Brain microvascular endothelial cell (primary cell): ENCODE measurements around the gene KIAA0753.

Source experiments
- DNase-seq: peaks from one replicate; pipeline ENCODE4 v3.0.0-alpha.2; 2020
- H3K27ac ChIP-seq: fragments of 250-450 bp; sonication (Bioruptor Pico); 2 replicates; pipeline ENCODE4 v1.5.1; 2020; ENCODE audit warnings: mild to moderate bottlenecking, moderate library complexity
- H3K27me3 ChIP-seq: fragments of 250-450 bp; sonication (Bioruptor Pico); replicated peaks from 2 replicates; pipeline ENCODE4 v1.5.1; 2020; ENCODE audit warnings: mild to moderate bottlenecking
- H3K36me3 ChIP-seq: fragments of 250-450 bp; sonication (Bioruptor Pico); replicated peaks from 2 replicates; pipeline ENCODE4 v1.5.1; 2020; ENCODE audit warnings: mild to moderate bottlenecking
- H3K4me3 ChIP-seq: 2 replicates; pipeline ENCODE4 v1.5.1; 2011; ENCODE audit warnings: low read depth, mild to moderate bottlenecking, control low read depth, low read length, moderate library complexity
- in situ Hi-C: cut with HindIII; loops from 2 replicates; pipeline ENCODE4 v1.10.0; 2017; ENCODE audit warnings: low sequenced_read_pairs, low pct_ligation_motif_present
- TF ChIP-seq, protein P1 (sequence below): IDR thresholded peaks from 2 replicates; pipeline ENCODE4 v1.5.1; 2011; ENCODE audit warnings: low read depth, mild to moderate bottlenecking, moderate library complexity, low read length, control low read depth, inconsistent platforms; ENCODE audit errors: missing control alignments

Gene KIAA0753

DNA sequence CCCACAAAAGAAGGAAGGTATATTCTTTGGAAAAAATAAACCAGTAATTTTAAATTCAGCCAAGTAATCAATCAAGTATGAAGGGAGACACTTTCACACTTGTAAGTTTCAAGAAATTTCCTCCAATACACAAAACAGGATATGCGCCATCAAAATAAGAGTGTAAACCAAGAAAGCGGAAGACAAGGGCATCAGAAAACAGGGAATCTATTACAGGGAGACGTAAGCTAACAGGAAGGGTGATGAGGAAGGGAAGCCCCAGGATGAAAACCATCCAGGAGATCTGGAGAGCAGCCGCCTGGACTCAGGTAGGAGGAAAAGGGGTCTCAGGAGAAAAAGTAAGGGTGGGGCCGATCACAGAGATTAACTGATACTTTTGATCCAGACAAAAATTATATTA is 52.3 kb downstream of the KIAA0753 start:
- no peak for DNase-seq
- Histone ChIP-seq H3K27me3 (no peaks in the 10 kb centered on the region), H3K27ac (no peak overlapping the region), H3K4me3 (no peak overlapping the region), H3K36me3 (peaks cover 44% of the 10 kb centered on the region)
- in situ Hi-C loops: no loop called here
- TF ChIP-seq, protein P1, sequence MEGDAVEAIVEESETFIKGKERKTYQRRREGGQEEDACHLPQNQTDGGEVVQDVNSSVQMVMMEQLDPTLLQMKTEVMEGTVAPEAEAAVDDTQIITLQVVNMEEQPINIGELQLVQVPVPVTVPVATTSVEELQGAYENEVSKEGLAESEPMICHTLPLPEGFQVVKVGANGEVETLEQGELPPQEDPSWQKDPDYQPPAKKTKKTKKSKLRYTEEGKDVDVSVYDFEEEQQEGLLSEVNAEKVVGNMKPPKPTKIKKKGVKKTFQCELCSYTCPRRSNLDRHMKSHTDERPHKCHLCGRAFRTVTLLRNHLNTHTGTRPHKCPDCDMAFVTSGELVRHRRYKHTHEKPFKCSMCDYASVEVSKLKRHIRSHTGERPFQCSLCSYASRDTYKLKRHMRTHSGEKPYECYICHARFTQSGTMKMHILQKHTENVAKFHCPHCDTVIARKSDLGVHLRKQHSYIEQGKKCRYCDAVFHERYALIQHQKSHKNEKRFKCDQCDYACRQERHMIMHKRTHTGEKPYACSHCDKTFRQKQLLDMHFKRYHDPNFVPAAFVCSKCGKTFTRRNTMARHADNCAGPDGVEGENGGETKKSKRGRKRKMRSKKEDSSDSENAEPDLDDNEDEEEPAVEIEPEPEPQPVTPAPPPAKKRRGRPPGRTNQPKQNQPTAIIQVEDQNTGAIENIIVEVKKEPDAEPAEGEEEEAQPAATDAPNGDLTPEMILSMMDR: no peak

DNA sequence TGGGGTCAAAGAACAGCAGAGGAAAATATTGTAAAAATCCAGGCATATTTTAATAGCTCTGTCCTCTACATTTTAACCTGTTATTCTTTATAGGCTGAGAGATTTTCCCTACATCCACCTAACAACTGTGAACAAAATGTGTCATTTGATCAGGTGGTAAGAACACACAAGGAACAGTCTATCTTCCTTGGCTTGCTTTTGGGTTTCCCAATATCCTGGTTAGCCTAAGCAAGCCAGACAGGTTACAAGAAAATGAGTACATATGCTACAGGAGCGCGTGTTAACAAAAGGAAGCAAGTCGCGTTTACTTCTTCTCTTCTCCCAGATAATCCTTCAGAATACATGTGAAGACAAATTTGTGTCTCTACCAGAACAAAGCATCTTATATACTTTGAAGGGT is 53.2 kb downstream of the KIAA0753 start:
- no peak for DNase-seq
- Histone ChIP-seq H3K36me3 (peaks cover 46% of the 10 kb centered on the region), H3K27ac (no peak overlapping the region), H3K27me3 (no peaks in the 10 kb centered on the region), H3K4me3 (no peak overlapping the region)
- TF ChIP-seq, protein P1: no peak
- in situ Hi-C loops: no loop called here

DNA sequence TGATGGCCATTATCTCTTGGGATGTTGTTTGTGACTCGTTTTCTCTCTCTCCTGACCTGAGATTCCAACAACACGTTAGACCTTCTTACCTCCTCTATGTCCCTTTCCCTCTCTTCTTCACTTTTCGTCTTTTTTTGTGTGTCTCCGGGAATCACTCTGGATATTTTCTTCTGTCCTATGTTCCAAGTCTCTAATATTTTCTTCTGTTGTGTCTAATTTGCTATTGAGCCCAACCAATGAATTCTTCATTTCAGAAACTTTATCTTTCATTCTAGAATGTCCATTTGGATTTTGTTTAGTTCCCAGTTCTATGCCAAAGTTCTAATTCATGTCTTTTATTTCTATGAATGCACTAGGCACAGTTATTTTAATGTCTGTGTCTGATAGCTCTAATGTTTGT is 57.1 kb downstream of the KIAA0753 start:
- H3K4me3 ChIP-seq: no peak overlapping the region
- no peak overlapping the region for H3K27ac ChIP-seq
- TF ChIP-seq, protein P1: no peak
- in situ Hi-C loops: no loop called here
- no peak for DNase-seq
- peaks cover 30% of the 10 kb centered on the region for H3K36me3 ChIP-seq
- H3K27me3 ChIP-seq: no peaks in the 10 kb centered on the region

DNA sequence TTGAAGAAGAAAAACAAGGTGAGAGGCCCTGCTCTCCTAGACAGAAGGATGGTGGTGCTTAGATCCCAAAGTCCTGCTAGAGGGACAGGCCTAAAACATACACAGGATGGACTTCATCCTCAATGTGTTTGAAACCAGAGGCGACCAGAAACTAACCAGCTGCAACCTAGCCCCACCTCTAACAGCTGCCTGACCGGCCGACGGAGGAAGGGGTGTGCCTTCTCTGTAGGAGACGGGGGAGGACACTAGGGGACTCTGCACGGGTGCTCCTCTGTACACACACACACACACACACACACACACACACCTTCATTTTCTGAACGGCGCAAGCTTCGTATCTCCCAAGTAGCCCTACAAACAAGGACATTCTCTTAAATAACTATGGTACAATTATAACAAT is 59.9 kb downstream of the KIAA0753 start:
- in situ Hi-C loops: no loop called here
- H3K4me3 ChIP-seq: no peak overlapping the region
- TF ChIP-seq, protein P1: no peak
- no peaks in the 10 kb centered on the region for H3K27me3 ChIP-seq
- no peak for DNase-seq
- peaks cover 22% of the 10 kb centered on the region for H3K36me3 ChIP-seq
- no peak overlapping the region for H3K27ac ChIP-seq

DNA sequence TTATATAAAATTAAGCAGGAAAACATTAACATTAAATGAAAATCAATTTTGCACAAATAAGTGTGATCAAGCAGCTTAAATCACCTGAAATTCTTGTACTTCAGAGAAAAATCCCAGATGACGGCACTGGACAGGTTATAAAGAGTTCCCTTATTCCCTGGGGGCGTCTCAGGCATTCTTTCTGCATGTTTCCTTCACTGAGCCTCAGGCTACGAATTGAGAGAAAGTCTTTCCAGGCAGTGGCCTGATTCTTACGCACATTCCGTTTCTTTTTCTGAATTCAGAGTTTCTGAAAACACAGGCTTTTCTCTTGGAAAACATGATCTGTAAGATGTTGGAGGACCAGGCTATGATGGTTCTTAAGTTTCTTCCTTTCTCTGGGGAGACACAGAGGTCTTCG is 62.0 kb downstream of the KIAA0753 start:
- H3K27ac ChIP-seq: no peak overlapping the region
- in situ Hi-C loops: no loop called here
- TF ChIP-seq, protein P1: no peak

DNA sequence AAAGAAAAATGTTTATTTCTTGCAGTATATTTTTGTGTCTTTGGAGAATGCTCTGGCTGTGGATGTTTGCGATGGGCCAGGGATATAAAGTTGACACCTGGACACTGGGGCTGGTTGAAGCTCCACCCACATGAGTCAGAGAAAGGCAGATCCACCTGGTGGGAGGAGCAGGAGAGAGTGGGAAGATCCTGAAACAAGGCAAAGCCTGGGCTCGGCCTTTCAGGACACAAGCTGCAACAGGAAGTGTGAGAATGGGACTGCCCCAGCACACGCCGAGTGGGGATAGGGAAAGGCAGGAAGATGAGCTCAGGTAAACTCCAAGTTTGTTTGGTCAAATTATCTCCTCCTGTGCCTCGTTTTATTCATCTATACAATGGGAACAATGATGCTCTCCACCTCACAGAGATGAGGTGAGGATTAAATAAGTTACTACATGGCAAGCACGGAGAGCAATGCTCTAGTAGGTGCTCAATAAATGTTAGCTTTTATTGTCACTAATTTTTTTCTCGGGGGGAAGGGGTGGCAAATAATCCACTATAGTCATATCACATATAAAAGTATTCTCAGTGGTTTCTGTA is 62.7 kb downstream of the KIAA0753 start:
- in situ Hi-C loops: no loop called here
- TF ChIP-seq, protein P1: no peak
- DNase-seq: no peak
- H3K4me3 ChIP-seq: no peak overlapping the region
- peaks cover 7% of the 10 kb centered on the region for H3K36me3 ChIP-seq
- H3K27ac ChIP-seq: no peak overlapping the region
- no peaks in the 10 kb centered on the region for H3K27me3 ChIP-seq

More for the DNA sequence above, 62.0 kb downstream of the KIAA0753 start:
- no peak overlapping the region for H3K4me3 ChIP-seq
- peaks cover 11% of the 10 kb centered on the region for H3K36me3 ChIP-seq
- DNase-seq: no peak
- no peaks in the 10 kb centered on the region for H3K27me3 ChIP-seq
